A673 (cell line): ENCODE data around the gene RNF26. TPM values are rescaled to one million over a fixed set of nuclear protein-coding genes. Genes with fewer than 3 reads are reported as not detected.
A peak's percentile ranks its signal among the peaks of the same experiment; 100 is the strongest.

Experiments
- BruUV-seq: library from RNA; stranded (reverse); fragments of 400-500 nt; replicated peaks from 2 replicates; lab custom pipeline; 2021; lab: Mats Ljungman, UMichigan
- CTCF ChIA-PET: fragments of 300-600 bp; sonication (Branson Sonifier 250); formaldehyde crosslinking; loops from one replicate; lab custom pipeline; 2022; ENCODE audit warnings: antibody characterized with exemption; lab: Charles Lee
- POLR2A ChIA-PET: fragments of 300-600 bp; sonication (Branson Sonifier 250); formaldehyde crosslinking; loops from one replicate; lab custom pipeline; 2022; ENCODE audit warnings: antibody characterized with exemption; ENCODE audit not compliant: low non-redundant PET; lab: Charles Lee
- DNase-seq: peaks from one replicate; pipeline ENCODE4 v3.0.0-alpha.2; 2015; ENCODE audit warnings: low spot score
- H3K27ac ChIP-seq: fragments of 200-600 bp; sonication (generic); 2 replicates; pipeline ENCODE4 v1.5.1; 2016; ENCODE audit warnings: mixed run types, low read depth, mild to moderate bottlenecking, mixed read lengths, antibody characterized with exemption, low read length; ENCODE audit not compliant: poor library complexity, severe bottlenecking
- H3K27me3 ChIP-seq: fragments of 200-600 bp; sonication (generic); replicated peaks from 2 replicates; pipeline ENCODE4 v1.6.1; 2017; ENCODE audit warnings: mixed run types, low read depth, mild to moderate bottlenecking, mixed read lengths, antibody characterized with exemption, low read length; ENCODE audit not compliant: insufficient read depth, poor library complexity
- H3K36me3 ChIP-seq: fragments of 200-600 bp; sonication (generic); 2 replicates; pipeline ENCODE4 v1.6.1; 2016; ENCODE audit warnings: mixed run types, mild to moderate bottlenecking, mixed read lengths, antibody characterized with exemption, low read length; ENCODE audit not compliant: insufficient read depth, poor library complexity, severe bottlenecking
- H3K4me1 ChIP-seq: fragments of 200-600 bp; sonication (generic); 2 replicates; pipeline ENCODE4 v1.6.1; 2017; ENCODE audit warnings: mixed run types, mild to moderate bottlenecking, mixed read lengths, antibody characterized with exemption, low read length; ENCODE audit not compliant: insufficient read depth, poor library complexity, severe bottlenecking
- H3K4me3 ChIP-seq: fragments of 200-600 bp; sonication (generic); 2 replicates; pipeline ENCODE4 v1.5.1; 2016; ENCODE audit warnings: low read depth, mixed run types, mild to moderate bottlenecking, mixed read lengths, low read length; ENCODE audit not compliant: poor library complexity, severe bottlenecking
- H3K9me3 ChIP-seq: fragments of 200-600 bp; sonication (generic); 2 replicates; pipeline ENCODE4 v1.6.1; 2016; ENCODE audit warnings: mixed run types, low read depth, mild to moderate bottlenecking, mixed read lengths, antibody characterized with exemption, low read length; ENCODE audit not compliant: poor library complexity, severe bottlenecking
- CTCF ChIP-seq: fragments of 300-800, 200-600 bp; sonication (generic); conservative IDR thresholded peaks from 2 replicates; pipeline ENCODE4 v1.5.1; 2017; ENCODE audit warnings: low read depth, mild to moderate bottlenecking, antibody characterized with exemption, low read length, moderate library complexity, mixed read lengths
- EZH2 ChIP-seq: fragments of 200-600 bp; sonication (generic); IDR thresholded peaks from 2 replicates; pipeline ENCODE4 v1.6.1; 2017; ENCODE audit warnings: borderline replicate concordance, low read depth, mild to moderate bottlenecking, mixed read lengths, antibody characterized with exemption, low read length; ENCODE audit not compliant: poor library complexity, severe bottlenecking
- intact Hi-C: fragments of 100-400 bp; cut with micrococcal nuclease; formaldehyde crosslinking; loops from one replicate; pipeline ENCODE4 v1.10.0; 2022; ENCODE audit not compliant: unreplicated experiment
- total RNA-seq: library from RNA; stranded (reverse); gene quantifications from 2 replicates; pipeline ENCODE4 v1.2.3, GENCODE V29; 2021

Gene RNF26
- total RNA-seq, 1 experiment from 2014 or later = 81.3 TPM

- POLR2A ChIA-PET = no interaction called here
- BruUV-seq = no TSS peak
- no peak for TF ChIP-seq EZH2
- TF ChIP-seq CTCF = no peak
Measured at GRCh38 chr11:119303227-119303718, 31.1 kb upstream of the RNF26 start.

GRCh38 chr11:119305556-119306372 lies 28.6 kb upstream of the RNF26 start:
- no TSS peak for BruUV-seq
- Histone ChIP-seq H3K4me3 (no peak overlapping the region), H3K27me3 (no peaks in the 10 kb centered on the region), H3K27ac (no peak overlapping the region), H3K9me3 (no peaks in the 10 kb centered on the region), H3K36me3 (peaks cover 14% of the 10 kb centered on the region), H3K4me1 (no peaks in the 10 kb centered on the region)
- ChIA-PET CTCF (interaction anchor here (1.4 kb wide), 1 partner anchor 32 kb away, joined by 4 read pairs; no protein-coding TSS in a partner anchor), POLR2A (interaction anchor here (0.7 to 0.9 kb wide), 2 partner anchors 12 to 29 kb away, joined by 3 read pairs; partner anchors contain the start of gene RNF26)
- TF ChIP-seq CTCF (no peak), EZH2 (no peak)
- intact Hi-C loops = no loop called here
- DNase-seq = no peak

More at GRCh38 chr11:119303227-119303718, 31.1 kb upstream of the RNF26 start:
- intact Hi-C loops = no loop called here
- Histone ChIP-seq H3K27ac (no peak overlapping the region), H3K36me3 (peaks cover 34% of the 10 kb centered on the region), H3K4me3 (no peak overlapping the region), H3K9me3 (no peaks in the 10 kb centered on the region), H3K4me1 (no peaks in the 10 kb centered on the region), H3K27me3 (no peaks in the 10 kb centered on the region)
- no peak for DNase-seq
- CTCF ChIA-PET = interaction anchor here (0.6 kb wide), 1 partner anchor 129 kb away, joined by 5 read pairs; no protein-coding TSS in a partner anchor

DNA sequence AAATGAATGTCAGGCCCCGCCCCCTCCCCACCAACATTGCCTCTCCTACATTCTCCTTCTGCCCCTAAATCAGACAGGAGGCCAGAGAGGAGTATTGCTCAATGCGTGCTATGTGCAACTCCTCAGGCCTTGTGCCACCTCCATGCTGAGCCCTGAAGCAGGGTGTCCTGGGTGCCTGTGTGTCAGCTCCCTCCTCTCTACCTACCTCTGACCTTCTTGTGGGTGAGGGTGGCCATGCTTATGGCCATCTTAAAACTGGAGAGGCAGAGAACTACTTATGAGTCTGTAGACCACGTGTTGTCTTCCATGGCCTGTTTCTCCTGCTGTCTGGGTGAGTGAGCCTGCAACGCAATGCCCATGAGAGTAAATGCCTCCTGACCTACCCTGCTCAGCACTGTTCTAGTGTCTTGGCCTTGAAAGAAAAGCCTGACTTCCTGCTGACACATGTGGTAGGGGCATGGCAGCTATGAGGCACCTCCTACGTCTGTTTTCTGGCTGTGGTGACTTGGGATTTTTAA lies 27.9 kb upstream of the RNF26 start:
- Histone ChIP-seq H3K36me3 (peaks cover 11% of the 10 kb centered on the region), H3K4me3 (no peak overlapping the region), H3K9me3 (no peaks in the 10 kb centered on the region), H3K27ac (peak overlapping the region; percentile 21), H3K27me3 (no peaks in the 10 kb centered on the region), H3K4me1 (no peaks in the 10 kb centered on the region)
- POLR2A ChIA-PET = interaction anchor here (0.7 kb wide), 1 partner anchor 28 kb away, joined by 3 read pairs; the partner anchor contains the start of gene RNF26
- intact Hi-C loops = no loop called here
- no peak for TF ChIP-seq CTCF
- TF ChIP-seq EZH2 = no peak
- DNase-seq = no peak
- BruUV-seq = no TSS peak
- CTCF ChIA-PET = no interaction called here
